Muscle of back (tissue), 11 donors: ENCODE measurements around the gene MEF2D. TPM values are rescaled to one million over a fixed set of nuclear protein-coding genes. Genes with fewer than 3 reads are reported as not detected.
A peak's percentile ranks its signal among the peaks of the same experiment; 100 is the strongest.

ENCODE experiments used
- DNase-seq, 3 donors: peaks; one replicate each; pipeline versions ENCODE4 v3.0.0 to v3.0.0-alpha.2; 2013
- polyA plus RNA-seq, 10 donors: library from polyadenylated mRNA; unstranded; fragments of 120-200 nt; gene quantifications; one replicate each; pipeline ENCODE4 v1.2.1, GENCODE V29; 2013; ENCODE audit not compliant: insufficient read length in 10 of 10

MEF2D gene
- polyA plus RNA-seq, 10 donors: 37.3 to 66.8 (median 59.9) TPM

DNA sequence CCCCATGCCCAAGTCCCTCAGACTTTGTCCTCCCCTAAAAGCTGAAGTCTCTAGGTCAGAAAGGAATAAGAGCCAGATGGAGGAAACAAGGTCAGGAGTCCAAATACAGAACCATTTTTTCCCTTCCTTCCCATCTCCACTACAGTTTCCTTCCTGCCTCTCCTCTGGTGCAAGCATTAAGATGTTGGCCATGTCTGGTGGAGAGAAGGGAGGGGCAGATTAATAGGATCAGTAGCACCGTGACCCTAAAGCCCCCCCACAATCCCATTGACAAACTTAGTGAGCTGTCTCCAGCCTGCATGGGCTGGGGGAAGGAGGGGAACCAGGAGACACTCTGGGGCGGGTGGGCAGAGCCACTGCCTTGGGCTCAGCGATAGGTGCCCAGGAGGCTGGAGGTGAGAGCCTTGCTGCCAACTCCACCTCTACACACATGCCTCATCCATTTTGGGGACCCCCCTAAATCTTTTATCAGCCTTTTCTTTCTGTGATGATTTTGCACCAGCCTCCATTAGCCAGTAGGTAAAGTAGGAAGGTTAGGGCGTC is 71.8 kb downstream of the MEF2D start:
- no peak for DNase-seq

- no peak for DNase-seq
Observed at GRCh38 chr1:156427957-156428356, 72.6 kb downstream of the MEF2D start.

DNA sequence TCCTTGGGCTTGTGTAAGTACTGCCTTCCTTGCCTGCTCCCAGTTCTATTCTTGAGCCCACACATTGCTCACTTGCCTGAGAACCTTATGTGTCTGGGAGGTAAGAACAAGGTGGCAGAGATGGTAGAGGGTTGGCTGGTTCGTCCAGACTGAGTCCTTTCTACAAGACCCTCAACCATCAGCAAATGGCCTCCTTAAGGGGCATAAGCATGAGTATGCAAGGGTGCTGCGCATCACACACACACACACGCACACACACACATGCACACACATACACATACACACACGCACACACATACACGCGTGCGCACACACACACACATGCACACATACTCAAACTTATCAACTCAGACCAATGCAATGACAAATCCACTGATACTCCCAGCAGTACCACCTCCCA is 74.6 kb downstream of the MEF2D start:
- DNase-seq: no peak

- no peak for DNase-seq
Observed at GRCh38 chr1:156424806-156425432, 75.7 kb downstream of the MEF2D start.

DNA sequence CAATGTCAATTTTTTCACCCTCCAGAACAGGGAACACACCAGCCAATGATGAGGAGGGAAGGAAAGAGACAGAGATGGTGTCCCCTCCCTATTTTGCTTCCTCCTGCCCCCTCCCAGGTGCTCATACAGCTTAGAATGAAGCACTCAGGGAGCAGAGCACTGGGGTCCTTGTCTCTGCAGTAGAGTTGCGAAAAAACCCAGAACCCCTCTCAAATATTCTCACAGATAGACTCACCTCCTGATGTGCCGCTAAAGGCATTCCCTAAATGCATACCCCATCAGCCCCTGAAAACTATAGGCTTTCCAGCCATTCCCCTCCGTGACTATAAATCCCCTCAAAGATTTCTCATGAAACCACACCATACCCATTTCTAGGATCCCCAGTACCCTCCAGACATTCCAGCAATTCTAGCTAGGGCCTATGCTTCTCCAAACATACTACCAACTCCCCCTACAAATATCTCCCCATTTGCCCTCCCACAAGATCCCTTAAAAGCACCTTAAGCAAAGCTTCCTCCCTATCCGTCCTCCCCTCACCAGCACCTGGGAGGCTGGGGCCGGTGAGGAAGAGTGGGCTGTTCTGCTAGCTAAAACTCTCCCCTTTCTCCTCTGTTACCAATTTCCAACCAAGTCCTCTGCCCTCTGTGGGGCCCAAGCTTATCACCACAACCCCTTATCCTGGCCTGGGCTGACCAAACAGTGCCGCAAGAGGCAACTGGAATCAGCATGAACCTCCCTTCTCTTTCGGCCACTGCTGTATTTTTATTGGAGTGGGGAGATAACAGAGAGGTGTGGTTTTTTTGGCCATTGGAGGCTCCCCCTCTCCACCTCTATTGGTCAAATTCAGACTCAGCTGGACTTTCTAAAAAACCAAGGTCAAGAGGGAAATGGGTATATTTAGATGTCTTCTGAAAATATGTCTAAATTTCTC is 76.9 kb downstream of the MEF2D start:
- DNase-seq: no peak

- no peak for DNase-seq
Observed at GRCh38 chr1:156422602-156423091, 77.9 kb downstream of the MEF2D start.

GRCh38 chr1:156421939-156422601 is 78.5 kb downstream of the MEF2D start:
- no peak for DNase-seq

- peak; percentile 29 to 82 (median 72) for DNase-seq
Observed at GRCh38 chr1:156421062-156421938, 79.3 kb downstream of the MEF2D start.

DNA sequence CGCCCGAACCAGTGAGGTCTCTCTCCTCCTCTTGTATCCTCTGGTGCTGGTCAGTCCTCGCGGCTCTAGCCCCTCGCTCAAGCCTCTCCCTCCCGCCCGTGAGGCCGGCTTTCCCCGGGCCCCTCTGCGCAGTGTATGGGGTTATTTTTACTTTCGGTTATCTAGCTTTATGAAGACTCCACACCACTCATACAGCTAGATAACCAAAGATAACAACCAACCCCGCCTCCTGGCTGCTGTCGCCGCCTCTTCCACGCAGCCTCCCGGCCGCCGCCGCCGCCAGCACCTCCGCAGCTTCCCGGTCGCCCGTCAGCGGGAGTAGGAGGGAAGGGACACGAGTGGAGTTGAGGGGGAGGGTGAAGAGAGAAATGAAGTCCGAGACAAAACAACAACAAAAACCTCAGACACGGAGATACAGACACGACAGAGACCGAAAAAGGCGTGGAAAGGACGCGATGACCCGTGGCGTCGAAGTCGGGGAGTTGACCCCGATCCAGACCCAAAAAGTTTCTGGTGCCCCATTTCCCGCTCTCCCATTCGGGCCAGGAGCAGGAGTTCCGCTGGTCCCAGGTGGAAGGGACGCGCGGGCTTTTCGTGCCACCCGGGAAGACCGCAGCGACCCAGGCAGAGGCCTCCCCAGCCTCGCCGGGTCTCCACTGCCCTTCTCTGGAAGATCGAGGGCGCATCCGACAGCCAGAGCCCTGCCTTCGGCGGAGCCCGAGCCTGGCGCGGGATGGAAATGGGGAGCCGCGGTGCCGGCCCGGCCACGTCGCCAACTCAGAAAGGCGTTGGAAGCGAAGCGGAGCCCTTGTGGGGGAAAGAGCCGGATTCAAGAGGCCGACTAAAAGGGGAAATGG is 80.1 kb downstream of the MEF2D start:
- no peak for DNase-seq

DNA sequence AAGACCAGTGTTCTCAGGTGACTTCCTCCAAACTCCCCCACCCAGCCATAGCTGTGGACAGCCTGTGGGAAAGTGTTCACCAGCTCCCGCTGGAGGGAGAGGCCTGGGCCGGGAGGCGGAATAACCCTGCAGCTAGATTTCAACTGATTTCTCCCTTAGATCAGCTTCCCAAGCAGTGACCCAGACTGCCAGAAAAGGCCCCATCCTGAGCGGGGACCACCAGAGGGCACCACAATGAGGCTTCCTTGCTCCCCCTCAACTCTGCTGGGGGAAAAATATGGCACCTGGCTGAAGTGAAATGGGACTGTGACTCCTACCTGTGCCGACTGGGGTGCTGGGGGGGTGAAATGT is 80.7 kb downstream of the MEF2D start:
- no peak for DNase-seq

GRCh38 chr1:156418416-156419070 is 82.0 kb downstream of the MEF2D start:
- DNase-seq: no peak

DNA sequence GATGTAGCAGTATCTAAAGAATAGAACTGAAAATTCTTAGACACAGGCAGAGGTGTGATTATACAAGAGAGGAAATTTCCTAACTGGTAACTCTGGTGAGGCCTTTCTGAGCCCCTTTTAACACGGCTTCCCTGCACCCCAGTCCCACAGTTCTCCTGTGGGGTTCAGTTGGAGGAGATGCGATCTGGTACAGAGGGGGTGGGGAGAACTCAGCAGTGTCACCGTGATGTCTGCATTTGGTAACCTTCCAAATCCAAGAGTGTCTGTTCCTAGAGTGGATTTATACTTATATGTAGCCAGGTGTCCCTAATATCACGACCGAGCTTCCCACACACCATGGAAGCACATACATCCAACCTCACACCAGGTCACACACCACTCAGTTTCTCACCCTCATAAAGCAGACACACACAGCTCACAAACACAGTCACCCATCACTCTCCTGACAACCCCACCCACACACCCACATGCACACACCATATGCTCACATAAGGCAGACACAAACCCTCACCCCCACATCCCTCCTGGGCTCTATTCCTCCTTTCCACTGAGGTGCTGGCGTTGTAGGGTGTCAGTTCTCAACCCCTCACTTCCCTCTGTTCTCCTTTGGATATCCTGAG is 83.1 kb downstream of the MEF2D start:
- DNase-seq: no peak

DNA sequence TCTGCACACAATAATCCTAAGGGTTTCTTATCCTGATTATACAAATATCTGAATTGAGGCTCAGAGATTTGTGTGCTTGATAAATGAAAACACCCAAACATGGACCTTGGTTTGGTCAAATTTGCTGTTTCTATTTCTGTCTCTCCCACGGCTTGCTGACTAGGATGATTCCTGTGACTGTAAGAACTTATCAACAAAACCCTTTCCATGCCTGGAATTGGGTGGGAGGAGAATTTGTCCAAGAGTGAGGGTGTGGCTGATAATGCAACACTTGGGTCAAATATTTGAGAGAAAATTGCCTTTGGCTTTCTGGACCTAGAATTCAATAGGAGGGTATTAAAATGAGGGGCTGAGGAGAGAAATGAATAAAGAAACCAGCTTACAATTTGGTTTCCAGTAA is 83.6 kb downstream of the MEF2D start:
- no peak for DNase-seq

DNA sequence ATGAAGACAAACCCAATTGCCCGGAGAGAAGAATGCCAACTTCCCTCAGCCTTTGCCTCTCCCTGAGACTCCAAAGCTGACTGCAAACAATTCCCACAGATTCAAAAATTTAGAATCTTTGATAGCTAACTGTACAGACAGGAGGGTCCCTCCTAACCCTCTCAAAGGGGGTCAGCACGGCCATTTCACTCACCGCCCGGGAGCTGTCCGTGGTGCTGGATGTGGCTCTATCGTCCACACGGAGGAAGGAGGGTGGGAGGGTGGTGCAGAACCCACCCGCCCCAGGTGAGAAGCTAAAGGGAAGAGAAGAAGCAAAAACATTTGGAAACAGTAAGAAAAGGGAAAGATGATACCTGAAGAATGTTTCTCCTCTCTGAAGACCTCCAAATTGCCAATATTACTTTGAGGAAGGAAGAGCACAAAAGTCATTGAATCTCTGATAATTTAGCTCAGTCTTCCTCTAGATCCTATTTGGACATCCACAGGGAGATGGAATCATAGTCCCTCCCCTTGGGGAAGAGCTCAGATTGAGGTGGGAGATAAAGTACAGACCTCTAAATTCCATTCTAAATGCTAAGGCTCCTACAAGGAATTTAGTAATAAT is 86.0 kb downstream of the MEF2D start:
- peak in 1 of 3 donors; percentile 44 for DNase-seq
